ENCODE measurements around the gene TNFRSF19. TPM values are rescaled to one million over a fixed set of nuclear protein-coding genes. Genes with fewer than 3 reads are reported as not detected.

Gene TNFRSF19
- total and polyA plus RNA-seq, 2 of the 4 experiments (the other 2 are of a cell fraction), result 18.6 to 26.3 TPM

DNA sequence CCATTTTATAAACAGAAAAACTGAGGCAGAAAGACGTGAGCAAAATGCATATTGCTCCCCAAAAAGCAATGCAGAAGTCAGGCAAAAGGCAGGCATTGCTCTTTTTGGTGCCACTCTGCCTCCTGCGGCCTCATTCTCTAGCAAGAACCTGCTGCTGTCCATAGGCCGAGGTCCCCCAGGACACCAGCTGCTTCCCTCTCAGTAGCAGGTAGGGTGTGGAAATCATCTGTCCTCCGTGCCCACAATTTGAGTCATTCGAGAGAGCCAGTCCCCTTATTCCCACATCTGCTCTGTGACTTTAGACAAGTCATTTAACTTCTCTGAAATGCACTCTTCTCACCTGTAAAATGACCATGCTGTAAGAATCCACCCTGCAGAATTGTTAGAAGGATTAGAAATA, 50.0 kb downstream of the TNFRSF19 start:
- Histone ChIP-seq H3K23ac (ENCODE audit: low read depth, low read length) (0 out of 2 replicates have a peak overlapping the region, but pooled peaks have one; percentile 15), H3K18ac (ENCODE audit: low read depth, low read length) (peak overlapping the region; percentile 27; the same call in 1 of the 2 replicates), H3K4ac (ENCODE audit: low read depth, low read length) (peak overlapping the region; percentile 84), H3K9me1 (ENCODE audit: insufficient read depth, low read length) (peaks cover 28% of the 10 kb centered on the region), H3K9me3 (ENCODE audit: control insufficient read depth, insufficient read depth, low read length) (peaks cover 2% of the 10 kb centered on the region; the same call in 1 of the 2 replicates), H2BK5ac (ENCODE audit: low read depth, low read length, poor library complexity, severe bottlenecking) (no peak overlapping the region), H3K79me1 (ENCODE audit: low read depth in 1 of 2, low read length in 2 of 2) (peaks cover 3 to 51% of the 10 kb centered on the region in 2 experiments; a peak in 2 of 4 replicates), H4K91ac (ENCODE audit: insufficient read depth, low read depth, low read length) (peak overlapping the region; percentile 48; the same call in 1 of the 2 replicates), H4K20me1 (ENCODE audit: insufficient read depth, low read length) (no peaks in the 10 kb centered on the region), H3K9ac (ENCODE audit: low read depth, low read length) (no peak overlapping the region), H2BK15ac (ENCODE audit: low read depth, low read length) (peak overlapping the region; percentile 25; the same call in 1 of the 3 replicates), H4K8ac (ENCODE audit: low read depth in 2 of 2, low read length in 2 of 2) (peak overlapping the region in 1 of 2 experiments; percentile 21; a peak in 1 of 4 replicates), H3K27ac (ENCODE audit: insufficient read depth, low read length) (peak overlapping the region; percentile 15), H3K56ac (ENCODE audit: extremely low read depth, insufficient read depth, low read length) (no peak overlapping the region), H3K4me1 (ENCODE audit: control insufficient read depth, insufficient read depth, low read length) (peaks cover 22% of the 10 kb centered on the region), H2AK5ac (ENCODE audit: low read depth, low read length) (peak overlapping the region; percentile 78), H2BK120ac (ENCODE audit: low read depth, low read length) (peak overlapping the region; percentile 67), H3K36me3 (ENCODE audit: control insufficient read depth, insufficient read depth, low read length) (peaks cover 40% of the 10 kb centered on the region), H2BK20ac (ENCODE audit: low read depth, low read length) (peak overlapping the region; percentile 78), H3K14ac (replicated peaks; ENCODE audit: low read depth, low read length) (no peak overlapping the region; the same call in 1 of the 2 replicates), H4K5ac (ENCODE audit: low read depth, low read length) (peak overlapping the region; percentile 10), H2AFZ (replicated peaks; ENCODE audit: low read length, poor library complexity) (no peak overlapping the region), H3K27me3 (ENCODE audit: control insufficient read depth, insufficient read depth, low read length) (no peaks in the 10 kb centered on the region), H3K4me2 (ENCODE audit: low read depth, low read length) (no peak overlapping the region), H3K4me3 (ENCODE audit: insufficient read depth, low read depth, low read length) (no peak overlapping the region), H2AK9ac (replicated peaks; ENCODE audit: low read depth, low read length, poor library complexity) (no peak overlapping the region)
- in situ Hi-C loops (cut with MboI; ENCODE audit: low sequenced_read_pairs), result no loop called here
- TF ChIP-seq SMC3 (IDR thresholded peaks at IDR 0.05; ENCODE audit: low read depth, low read length) (no peak), RCOR1 (IDR thresholded peaks at IDR 0.05; ENCODE audit: insufficient replicate concordance, low read length) (no peak), MAZ (IDR thresholded peaks at IDR 0.05; ENCODE audit: borderline replicate concordance, low read depth, low read length) (no peak), POLR2A (IDR thresholded peaks at IDR 0.05; ENCODE audit: low read depth, low read length) (no peak), MAFK (IDR thresholded peaks at IDR 0.05; ENCODE audit: low read depth, low read length) (no peak), CHD1 (IDR thresholded peaks at IDR 0.05; ENCODE audit: low read depth, low read length) (no peak), BHLHE40 (IDR thresholded peaks at IDR 0.05; ENCODE audit: low read depth, low read length) (no peak), FOS (IDR thresholded peaks at IDR 0.05; ENCODE audit: low read depth, low read length) (no peak), NFE2L2 (IDR thresholded peaks at IDR 0.05; ENCODE audit: low read depth, low read length) (no peak)
- TF ChIP-seq, protein P1, sequence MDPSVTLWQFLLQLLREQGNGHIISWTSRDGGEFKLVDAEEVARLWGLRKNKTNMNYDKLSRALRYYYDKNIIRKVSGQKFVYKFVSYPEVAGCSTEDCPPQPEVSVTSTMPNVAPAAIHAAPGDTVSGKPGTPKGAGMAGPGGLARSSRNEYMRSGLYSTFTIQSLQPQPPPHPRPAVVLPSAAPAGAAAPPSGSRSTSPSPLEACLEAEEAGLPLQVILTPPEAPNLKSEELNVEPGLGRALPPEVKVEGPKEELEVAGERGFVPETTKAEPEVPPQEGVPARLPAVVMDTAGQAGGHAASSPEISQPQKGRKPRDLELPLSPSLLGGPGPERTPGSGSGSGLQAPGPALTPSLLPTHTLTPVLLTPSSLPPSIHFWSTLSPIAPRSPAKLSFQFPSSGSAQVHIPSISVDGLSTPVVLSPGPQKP (IDR thresholded peaks at IDR 0.05; ENCODE audit: borderline replicate concordance, low read depth, low read length), result no peak
- TF ChIP-seq, protein P2, sequence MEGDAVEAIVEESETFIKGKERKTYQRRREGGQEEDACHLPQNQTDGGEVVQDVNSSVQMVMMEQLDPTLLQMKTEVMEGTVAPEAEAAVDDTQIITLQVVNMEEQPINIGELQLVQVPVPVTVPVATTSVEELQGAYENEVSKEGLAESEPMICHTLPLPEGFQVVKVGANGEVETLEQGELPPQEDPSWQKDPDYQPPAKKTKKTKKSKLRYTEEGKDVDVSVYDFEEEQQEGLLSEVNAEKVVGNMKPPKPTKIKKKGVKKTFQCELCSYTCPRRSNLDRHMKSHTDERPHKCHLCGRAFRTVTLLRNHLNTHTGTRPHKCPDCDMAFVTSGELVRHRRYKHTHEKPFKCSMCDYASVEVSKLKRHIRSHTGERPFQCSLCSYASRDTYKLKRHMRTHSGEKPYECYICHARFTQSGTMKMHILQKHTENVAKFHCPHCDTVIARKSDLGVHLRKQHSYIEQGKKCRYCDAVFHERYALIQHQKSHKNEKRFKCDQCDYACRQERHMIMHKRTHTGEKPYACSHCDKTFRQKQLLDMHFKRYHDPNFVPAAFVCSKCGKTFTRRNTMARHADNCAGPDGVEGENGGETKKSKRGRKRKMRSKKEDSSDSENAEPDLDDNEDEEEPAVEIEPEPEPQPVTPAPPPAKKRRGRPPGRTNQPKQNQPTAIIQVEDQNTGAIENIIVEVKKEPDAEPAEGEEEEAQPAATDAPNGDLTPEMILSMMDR (conservative IDR thresholded peaks at IDR 0.05; ENCODE audit: low read depth, low read length), result no peak
- DNase-seq, result no peak
- ChIA-PET CTCF (no interaction called here), POLR2A (ENCODE audit: unreplicated experiment) (no interaction called here)
- WGBS, 2 experiments (ENCODE audit: extremely low coverage in 2 of 2, insufficient read length in 1 of 2), result no CpG with 5 or more reads among the region's 5 CpGs
- dilution Hi-C loops (cut with HindIII; ENCODE audit: low sequenced_read_pairs, unreplicated experiment), result no loop called here
- intact Hi-C loops (cut with micrococcal nuclease), result no loop called here
- BruUV-seq (replicated peaks), result no TSS peak
- ATAC-seq (ENCODE audit: low read depth), result no peak

Data from IMR-90 (cell line).